ENCODE results near the gene RLN2. TPM values are rescaled to one million over a fixed set of nuclear protein-coding genes. Genes with fewer than 3 reads are reported as not detected.
"Not testable (repeated sequence)": the region's sequence is repeated elsewhere in the genome, so short reads cannot be mapped to it uniquely, and the experiment has no call there.

RLN2 gene
- total RNA-seq = 0.52 and 1.1 TPM in 2 replicates

GRCh38 chr9:5303840-5304795 lies at the start of gene RLN2:
RLN2 (minus strand) TSS chr9:5304716; CDS start chr9:5304580, 136 bp downstream.
- DNase-seq (ENCODE audit: low read depth) = not testable (repeated sequence)

- no peak for DNase-seq (ENCODE audit: low read depth)
Observed at GRCh38 chr9:5354184-5354583, 49.7 kb upstream of the RLN2 start.

- DNase-seq (ENCODE audit: low read depth) = no peak
Observed at GRCh38 chr9:5352637-5353248, 48.2 kb upstream of the RLN2 start.

DNA sequence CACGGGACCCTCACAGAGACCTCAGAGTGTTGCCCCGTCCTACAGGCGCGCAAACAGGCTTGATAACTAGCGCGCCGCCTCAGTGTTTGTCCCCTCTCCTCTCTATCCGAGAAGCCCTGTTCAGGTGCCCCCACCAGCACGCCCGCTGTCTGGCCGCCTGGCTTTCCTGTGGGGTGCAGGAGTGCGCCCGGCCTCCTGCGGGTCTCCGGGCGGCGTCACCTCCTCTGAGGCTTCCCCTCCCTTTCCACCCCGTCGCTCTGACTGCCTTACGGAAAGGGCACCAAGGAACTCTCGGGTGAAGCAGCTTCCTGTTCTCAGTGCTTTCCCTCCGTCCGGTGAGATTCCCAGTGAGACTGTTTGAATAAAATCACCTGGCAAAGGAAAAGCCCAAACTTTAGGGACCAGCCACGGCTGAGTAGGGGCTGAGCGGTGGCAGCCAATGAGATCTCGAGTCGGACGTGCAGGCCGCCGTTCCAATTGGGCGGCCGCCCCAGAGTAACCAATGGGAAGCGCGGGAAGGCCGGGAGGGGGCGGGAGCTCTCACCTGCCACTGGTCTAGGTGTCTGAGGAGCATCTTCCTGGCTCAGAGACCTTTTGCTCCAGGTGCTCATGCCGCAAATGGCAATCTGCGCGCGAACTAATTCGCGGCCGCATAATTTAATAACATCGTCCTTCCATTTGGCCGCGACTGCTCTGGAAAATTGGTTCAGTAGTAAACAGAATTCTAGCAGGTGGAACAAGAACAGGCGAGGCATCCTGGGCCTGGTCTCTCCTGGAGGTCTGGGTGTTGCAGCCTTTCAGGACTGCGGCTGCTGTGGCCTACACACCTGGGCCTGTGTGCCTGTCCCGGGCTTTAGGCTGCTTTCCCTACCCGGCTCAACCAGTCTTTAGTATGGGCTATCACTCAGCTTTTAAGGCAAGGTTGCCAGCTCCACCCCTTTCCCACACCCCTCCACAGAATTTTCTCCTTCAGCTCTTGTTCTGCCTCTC lies 34.8 kb upstream of the RLN2 start, which contains the start of gene RLN1:
RLN1 (minus strand) TSS at position 885 of the 990 bp plus-strand sequence; CDS start at position 755, 130 bp downstream.
- DNase-seq (ENCODE audit: low read depth) = not testable (repeated sequence)

DNA sequence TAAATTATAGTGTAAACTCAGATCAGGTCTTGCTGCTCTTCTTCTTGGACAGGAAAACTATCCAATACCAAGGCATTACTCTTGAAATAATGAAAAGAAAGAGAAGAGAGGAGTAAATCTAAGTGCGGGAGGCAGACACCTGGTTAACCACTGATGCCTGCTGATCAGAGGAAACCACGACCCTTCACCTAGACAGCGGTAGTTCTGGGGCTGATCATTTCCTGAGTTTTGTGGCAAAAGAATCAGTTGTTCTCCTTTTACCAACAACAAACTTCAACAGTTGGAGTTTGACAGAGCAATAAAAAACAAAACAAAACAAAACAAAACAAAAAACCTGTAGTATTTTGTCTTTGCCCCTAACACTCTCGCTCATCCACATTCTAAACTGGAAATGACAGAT lies 32.2 kb upstream of the RLN2 start:
- DNase-seq (ENCODE audit: low read depth) = no peak

- DNase-seq (ENCODE audit: low read depth) = not testable (repeated sequence)
Observed at GRCh38 chr9:5331276-5331675, 26.8 kb upstream of the RLN2 start.

GRCh38 chr9:5326893-5327548 lies 22.5 kb upstream of the RLN2 start:
- no peak for DNase-seq (ENCODE audit: low read depth)

DNA sequence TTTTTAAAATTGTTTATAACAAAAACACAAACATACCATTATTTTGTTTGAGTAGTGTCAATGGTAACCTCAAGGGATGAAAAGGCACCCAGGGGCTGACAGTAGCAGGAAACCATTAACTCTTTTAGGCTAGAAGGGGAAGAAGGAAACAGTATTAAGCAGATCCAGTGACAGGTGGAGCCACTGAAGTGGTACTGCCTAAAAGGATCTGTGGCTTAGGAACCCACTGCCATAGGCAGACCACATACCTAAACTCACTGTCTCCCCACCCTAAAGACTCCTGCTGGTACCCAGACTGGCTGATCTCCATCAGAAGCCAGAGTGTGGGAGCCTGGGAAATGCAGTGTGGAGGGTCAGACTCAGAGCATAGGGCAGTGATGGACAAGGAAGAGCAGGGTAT lies 21.7 kb upstream of the RLN2 start:
- DNase-seq (ENCODE audit: low read depth) = no peak

GRCh38 chr9:5321601-5322000 lies 17.1 kb upstream of the RLN2 start:
- not testable (repeated sequence) for DNase-seq (ENCODE audit: low read depth)

GRCh38 chr9:5321058-5321457 lies 16.5 kb upstream of the RLN2 start:
- DNase-seq (ENCODE audit: low read depth) = no peak

DNA sequence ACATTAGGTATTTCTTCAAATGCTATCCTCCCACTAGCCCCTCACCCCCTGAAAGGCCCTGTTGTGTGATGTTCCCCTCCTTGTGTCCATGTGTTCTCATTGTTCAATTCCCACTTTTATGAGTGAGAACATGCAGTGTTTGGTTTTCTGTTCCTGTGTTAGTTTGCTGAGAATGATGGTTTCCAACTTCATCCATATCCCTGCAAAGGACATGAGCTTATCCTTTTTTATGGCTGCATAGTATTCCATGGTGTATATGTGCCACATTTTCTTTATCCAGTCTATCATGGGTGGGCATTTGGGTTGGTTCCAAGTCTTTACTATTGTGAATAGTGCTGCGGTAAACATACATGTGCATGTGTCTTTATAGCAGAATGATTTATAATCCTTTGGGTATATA lies 11.9 kb upstream of the RLN2 start:
- not testable (repeated sequence) for DNase-seq (ENCODE audit: low read depth)

- no peak for DNase-seq (ENCODE audit: low read depth)
Observed at GRCh38 chr9:5315187-5315923, 10.8 kb upstream of the RLN2 start.

- no peak for DNase-seq (ENCODE audit: low read depth)
Observed at GRCh38 chr9:5310851-5311250, 6.3 kb upstream of the RLN2 start.

- DNase-seq (ENCODE audit: low read depth) = no peak
Observed at GRCh38 chr9:5305741-5306140, 1.2 kb upstream of the RLN2 start.

DNA sequence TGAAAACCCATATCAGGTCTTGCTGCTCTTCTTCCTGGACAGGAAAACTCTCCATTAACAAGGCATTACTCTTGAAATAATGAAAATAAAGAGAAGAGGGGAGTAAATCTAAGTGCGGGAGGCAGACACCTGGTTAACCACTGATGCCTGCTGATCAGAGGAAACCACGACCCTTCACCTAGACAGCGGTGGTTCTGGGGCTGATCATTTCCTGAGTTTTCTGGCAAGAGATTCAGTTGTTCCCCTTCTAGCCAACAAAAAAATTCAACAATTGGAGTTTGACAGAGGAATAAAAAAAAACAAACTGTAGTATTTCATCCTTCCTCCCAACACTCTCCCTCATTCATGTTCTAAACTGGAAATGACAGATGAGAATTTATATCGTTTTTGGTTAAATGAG lies 3.0 kb downstream of the RLN2 start:
- no peak for DNase-seq (ENCODE audit: low read depth)

DNA sequence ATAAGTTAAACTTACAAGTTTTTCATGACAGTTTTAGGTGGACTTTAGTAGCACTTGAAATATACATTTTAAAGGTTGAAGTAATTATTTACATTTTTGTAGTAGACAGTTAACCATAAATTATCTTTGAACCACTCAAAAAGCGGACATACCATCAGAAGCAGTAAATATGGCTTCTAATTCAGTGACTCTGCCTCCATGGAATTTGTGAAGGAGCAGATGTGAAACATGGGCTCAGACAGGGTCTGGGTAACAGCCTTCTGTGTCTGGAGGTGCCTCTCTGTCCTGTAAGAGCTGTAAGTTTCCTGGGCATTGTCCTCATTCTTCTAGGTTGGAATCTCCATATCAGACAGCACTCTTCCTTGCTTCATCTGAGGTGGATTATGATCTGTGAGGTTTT lies 12.4 kb downstream of the RLN2 start:
- DNase-seq (ENCODE audit: low read depth) = no peak

DNA sequence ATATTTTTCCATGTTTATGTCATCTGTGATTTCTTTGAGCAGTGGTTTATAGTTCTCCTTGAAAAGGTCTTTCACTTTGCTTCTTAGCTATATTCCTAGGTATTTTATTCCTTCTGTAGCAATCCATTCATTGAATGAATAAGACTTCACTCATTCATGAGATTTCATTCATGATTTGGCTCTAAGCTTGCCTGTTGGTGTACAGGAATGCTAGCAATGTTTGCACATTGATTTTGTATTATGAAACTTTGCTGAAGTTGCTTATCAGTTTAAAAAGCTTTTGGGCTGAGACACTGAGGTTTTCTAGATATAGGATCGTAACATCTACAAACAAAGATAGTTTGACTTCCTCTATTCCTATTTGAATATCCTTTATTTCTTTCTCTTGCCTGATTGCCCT lies 15.9 kb downstream of the RLN2 start:
- no peak for DNase-seq (ENCODE audit: low read depth)

GRCh38 chr9:5286262-5286661 lies 18.3 kb downstream of the RLN2 start:
- no peak for DNase-seq (ENCODE audit: low read depth)

- no peak for DNase-seq (ENCODE audit: low read depth)
Observed at GRCh38 chr9:5278486-5278885, 26.0 kb downstream of the RLN2 start.

GRCh38 chr9:5274770-5275169 lies 29.7 kb downstream of the RLN2 start:
- no peak for DNase-seq (ENCODE audit: low read depth)

All from renal cortical epithelial cell (primary cell).